HTERT RPE-1 (cell line): Measurements from ENCODE around the gene PDZRN3.
"Not testable (repeated sequence)": the region's sequence is repeated elsewhere in the genome, so short reads cannot be mapped to it uniquely, and the experiment has no call there.

Source experiments
- in situ Hi-C: fragments of 300-500 bp; cut with MboI; formaldehyde crosslinking; loops from 4 replicates; pipeline ENCODE4 v1.14.3; 2020; ENCODE audit warnings: low sequenced_read_pairs

The PDZRN3 gene

GRCh38 chr3:73597476-73597875 is 27.3 kb downstream of the PDZRN3 start:
- in situ Hi-C loops: no loop called here

DNA sequence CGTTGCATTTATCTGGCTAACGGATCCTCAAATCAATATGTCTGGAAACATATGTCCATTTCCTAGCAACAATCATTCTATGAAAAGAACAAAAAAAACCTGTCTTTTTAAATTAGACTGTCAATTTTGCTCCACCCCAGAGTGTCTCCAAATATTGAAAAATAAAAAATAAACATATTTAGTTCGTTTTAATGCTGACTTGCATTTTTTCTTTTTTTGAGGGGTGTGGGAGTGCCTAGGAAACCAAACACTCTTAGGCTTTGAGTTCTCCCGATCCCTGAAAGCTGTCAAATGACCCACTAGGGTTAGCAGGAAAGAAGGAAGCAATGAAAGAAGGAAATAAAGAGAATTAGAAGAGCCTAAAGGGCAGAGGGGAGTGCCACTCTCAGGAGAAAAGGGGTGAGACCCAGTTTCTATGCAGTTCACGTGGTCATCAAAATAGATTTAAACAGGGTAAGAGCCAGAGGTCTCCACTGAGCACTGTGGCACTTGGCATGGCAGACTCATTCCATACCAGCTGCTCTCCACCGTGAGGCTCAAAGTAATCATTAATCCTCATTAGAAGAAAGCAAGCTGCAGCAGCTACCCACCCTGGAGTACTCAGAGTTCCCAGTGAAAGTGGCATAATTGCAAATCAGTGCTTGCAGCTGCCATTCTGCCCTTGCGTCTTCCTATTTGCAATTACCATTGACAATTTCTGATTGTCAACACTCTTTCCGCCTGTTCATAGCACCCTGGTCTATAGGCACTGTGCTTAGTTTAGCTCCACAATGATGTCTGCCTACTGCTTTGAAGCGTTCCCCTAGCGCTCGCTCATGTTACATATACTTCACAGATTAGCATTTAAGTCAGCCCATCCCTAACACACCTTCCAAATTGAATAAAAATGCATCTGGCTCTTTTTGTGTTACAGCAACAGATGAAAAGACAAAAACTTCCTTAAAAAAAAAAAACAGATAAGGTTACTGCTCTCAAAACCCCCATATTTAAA is 32.3 kb downstream of the PDZRN3 start:
- in situ Hi-C loops: no loop called here

DNA sequence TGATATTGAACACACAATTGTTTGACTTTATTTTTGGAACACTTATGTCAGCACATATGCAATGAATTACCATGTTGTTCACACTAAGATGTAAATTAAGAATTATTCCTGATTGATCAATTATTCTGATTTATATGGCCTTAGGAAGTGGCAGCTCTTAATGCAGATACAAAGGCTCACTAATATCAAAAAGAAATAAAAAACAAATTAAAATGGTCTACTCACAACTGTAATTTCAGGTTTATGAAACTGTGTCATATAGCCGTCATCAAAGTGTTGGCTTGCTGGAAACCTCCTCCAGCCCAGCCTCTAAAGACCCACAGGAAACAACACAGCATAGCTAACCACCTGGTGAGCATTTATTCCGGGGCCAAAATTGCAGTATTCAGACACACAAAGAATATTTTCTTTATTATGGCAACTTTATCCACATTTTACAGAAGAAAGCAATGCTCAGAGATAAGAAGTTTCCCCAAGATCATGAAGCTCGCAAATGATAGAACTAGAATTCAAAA is 33.4 kb downstream of the PDZRN3 start:
- in situ Hi-C loops: no loop called here

GRCh38 chr3:73586628-73587027 is 38.1 kb downstream of the PDZRN3 start:
- in situ Hi-C loops: no loop called here

DNA sequence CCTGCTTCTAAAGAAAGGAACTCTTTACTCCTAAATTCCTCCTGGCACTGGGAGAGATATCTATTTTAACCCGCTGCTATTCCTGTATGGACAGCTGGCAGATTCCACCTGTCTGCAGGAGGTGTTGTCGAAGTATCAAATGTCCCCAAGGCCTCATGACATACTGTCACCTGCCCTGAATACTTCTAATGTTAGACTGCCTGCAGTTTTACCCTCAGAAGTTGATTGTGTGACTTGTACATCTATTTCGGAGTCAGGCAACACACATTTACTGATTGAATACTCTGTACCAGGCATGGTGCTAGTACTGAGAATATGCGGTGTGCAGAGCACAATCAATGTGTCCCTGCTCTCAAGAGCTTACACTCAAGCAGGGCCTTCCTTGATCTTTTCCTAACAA is 38.6 kb downstream of the PDZRN3 start:
- in situ Hi-C loops: no loop called here

DNA sequence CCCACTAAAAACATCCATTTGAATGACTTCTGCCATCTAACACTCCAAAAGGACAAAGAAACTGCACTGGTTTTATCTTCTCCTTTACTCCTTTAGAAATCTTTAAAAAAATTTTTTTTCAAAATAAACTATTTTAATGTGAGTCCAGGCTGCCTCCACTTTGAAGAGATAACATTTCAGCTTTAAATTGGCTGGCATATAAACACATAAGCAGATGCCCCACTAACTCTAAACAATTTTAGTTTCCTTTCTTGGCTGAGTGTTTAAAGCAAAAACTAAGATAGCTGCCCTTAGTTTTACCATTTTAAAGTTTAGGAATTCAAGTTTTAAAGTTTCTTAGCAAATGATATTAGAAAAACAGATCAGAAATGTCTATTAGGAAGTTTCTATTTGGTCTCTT is 39.9 kb downstream of the PDZRN3 start:
- in situ Hi-C loops: no loop called here

DNA sequence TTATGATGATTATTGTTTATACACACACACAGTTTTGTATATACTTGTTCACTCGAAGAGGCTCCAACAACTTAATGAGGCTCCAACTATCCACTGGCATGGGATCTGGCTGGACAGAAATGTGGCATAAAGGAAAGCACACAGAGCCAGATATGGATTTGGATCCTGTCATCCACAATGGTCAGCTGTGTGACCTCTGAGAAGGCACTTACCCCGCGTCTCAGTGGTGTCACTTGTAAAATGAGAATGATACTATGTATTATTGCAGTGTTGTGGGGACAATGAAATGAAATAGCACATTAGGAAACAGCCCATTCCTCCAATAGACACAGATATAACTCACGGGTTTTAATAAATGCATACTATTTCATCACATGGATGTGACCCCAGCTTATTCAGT is 42.2 kb downstream of the PDZRN3 start:
- in situ Hi-C loops: no loop called here

- in situ Hi-C loops: no loop called here
These were observed 43.5 kb downstream of the PDZRN3 start for GRCh38 chr3:73581134-73581846.

GRCh38 chr3:73580343-73580742 is 44.4 kb downstream of the PDZRN3 start:
- in situ Hi-C loops: no loop called here

DNA sequence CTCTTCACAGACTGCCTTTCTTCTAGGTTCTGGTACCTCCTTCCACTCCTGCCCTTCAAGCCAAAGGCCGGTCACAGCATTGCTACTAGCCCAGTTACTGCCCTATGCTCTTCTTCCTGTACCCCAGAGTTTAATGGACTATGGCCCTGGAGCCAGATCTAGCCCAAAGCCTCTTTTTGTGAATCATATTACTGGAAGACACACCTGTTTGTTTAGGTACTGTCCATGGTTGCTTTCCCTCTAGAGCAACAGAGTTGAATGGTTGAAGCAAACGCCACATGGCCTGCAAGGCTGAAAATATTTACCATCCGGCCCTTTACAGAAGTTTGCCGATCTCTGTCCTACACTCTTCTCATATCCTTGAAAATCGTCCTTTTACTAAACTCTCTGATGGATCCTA is 47.0 kb downstream of the PDZRN3 start:
- in situ Hi-C loops: no loop called here

- in situ Hi-C loops: no loop called here
These were observed 47.7 kb downstream of the PDZRN3 start for GRCh38 chr3:73576999-73577461.

DNA sequence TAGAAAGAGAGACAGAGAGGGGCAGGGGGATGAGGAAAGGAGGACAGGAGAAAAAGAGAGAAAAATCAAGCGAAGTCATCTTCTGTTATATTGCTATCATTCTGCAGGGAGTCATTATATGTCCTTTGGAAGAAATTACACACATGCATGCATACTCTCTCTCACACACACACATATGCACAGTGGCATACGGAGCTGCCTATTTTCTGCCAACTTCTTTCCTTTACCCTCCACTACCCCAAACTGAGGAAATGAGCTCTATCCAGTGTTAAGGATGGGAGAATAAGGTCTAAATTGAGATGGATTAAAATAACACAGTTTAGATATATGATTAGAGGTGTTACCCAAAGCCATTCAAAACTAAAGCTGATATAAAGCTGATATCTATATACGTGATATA is 48.8 kb downstream of the PDZRN3 start:
- in situ Hi-C loops: no loop called here

DNA sequence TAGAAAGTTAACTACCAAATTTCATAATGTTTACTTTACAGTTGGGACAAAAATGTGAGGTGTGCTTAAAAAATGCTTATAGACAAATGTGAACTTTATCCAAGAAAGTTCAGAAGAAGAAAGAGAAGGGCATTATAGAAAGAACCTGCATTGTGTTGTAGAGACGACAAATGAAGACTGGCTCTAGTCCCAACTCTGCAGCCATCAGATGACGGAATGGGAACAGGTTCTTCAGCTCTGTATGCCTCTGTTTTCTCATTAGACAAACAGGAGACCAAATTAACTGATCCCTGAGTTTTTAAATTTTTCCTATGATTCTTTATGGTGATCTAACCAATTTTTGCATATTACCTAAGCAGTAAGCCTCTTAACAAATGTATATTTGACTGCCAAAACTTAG is 49.2 kb downstream of the PDZRN3 start:
- in situ Hi-C loops: no loop called here

GRCh38 chr3:73573204-73573603 is 51.5 kb downstream of the PDZRN3 start:
- in situ Hi-C loops: no loop called here

GRCh38 chr3:73572368-73572767 is 52.4 kb downstream of the PDZRN3 start:
- in situ Hi-C loops: no loop called here

- in situ Hi-C loops: no loop called here
These were observed 53.4 kb downstream of the PDZRN3 start for GRCh38 chr3:73571238-73571794.

GRCh38 chr3:73569246-73569760 is 55.4 kb downstream of the PDZRN3 start:
- in situ Hi-C loops: no loop called here

GRCh38 chr3:73568371-73568862 is 56.3 kb downstream of the PDZRN3 start:
- in situ Hi-C loops: no loop called here

DNA sequence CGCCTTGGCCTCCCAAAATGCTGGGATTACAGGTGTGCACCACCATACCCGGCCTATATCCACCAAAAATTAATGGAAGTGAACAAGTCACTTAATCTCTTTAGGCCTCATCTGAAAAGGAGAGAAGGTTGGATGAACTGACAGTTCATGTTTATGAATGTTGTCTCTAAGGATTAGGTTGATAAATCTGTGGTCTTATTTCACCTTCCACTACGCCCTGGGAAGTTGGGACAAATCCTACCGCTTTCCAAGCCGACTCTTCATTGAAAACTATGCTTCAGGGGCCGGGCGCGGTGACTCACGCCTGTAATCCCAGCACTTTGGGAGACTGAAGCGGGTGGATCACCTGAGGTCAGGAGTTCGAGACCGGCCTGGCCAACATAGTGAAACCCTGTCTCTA is 59.4 kb downstream of the PDZRN3 start:
- in situ Hi-C loops: not testable (repeated sequence)

- in situ Hi-C loops: no loop called here
These were observed 60.7 kb downstream of the PDZRN3 start for GRCh38 chr3:73563896-73564582.
